H1 (cell line): Measurements from ENCODE around the gene PLCL1. TPM values are rescaled to one million over a fixed set of nuclear protein-coding genes. Genes with fewer than 3 reads are reported as not detected.

Experiments used
- BACH1 ChIP-seq: IDR thresholded peaks from 2 replicates; pipeline ENCODE4 v1.6.1; 2012; ENCODE audit warnings: low read length, improper control_type of control experiment
- BRCA1 ChIP-seq: IDR thresholded peaks from 2 replicates; pipeline ENCODE4 v1.6.1; 2012; ENCODE audit warnings: low read depth, low read length, improper control_type of control experiment
- CHD1 ChIP-seq: IDR thresholded peaks from 2 replicates; pipeline ENCODE4 v1.6.1; 2012; ENCODE audit warnings: low read depth, low read length, improper control_type of control experiment
- EGR1 ChIP-seq: IDR thresholded peaks from 2 replicates; pipeline ENCODE4 v1.6.1; 2011; ENCODE audit warnings: low read depth, low read length, borderline replicate concordance
- KDM1A ChIP-seq: fragments of 200-600, 300-600 bp; sonication (generic); IDR thresholded peaks from 2 replicates; pipeline ENCODE4 v1.7.1; 2016; ENCODE audit warnings: mild to moderate bottlenecking, low read length, borderline replicate concordance
- POLR2A ChIP-seq, 2 experiments: IDR thresholded peaks; 1 replicate in 1 of 2; 2 replicates in 1 of 2; pipeline ENCODE4 v1.6.1; 2011; ENCODE audit warnings: low read depth in 2 of 2, low read length in 2 of 2, mild to moderate bottlenecking in 2 of 2; ENCODE audit errors: control extremely low read depth in 1 of 2
- RBBP5 ChIP-seq: IDR thresholded peaks from 2 replicates; pipeline ENCODE4 v1.7.1; 2012; ENCODE audit warnings: low read depth, mild to moderate bottlenecking, inconsistent platforms, low read length, moderate library complexity, borderline replicate concordance
- SIX5 ChIP-seq: IDR thresholded peaks from 2 replicates; pipeline ENCODE4 v1.6.1; 2011; ENCODE audit warnings: mild to moderate bottlenecking, low read depth, low read length
- polyA plus RNA-seq, 7 experiments: library from polyadenylated mRNA; depleted of rRNA in 3 of 7; stranded (reverse) in 5 of 7; unstranded in 2 of 7; fragments of >200 nt in 5 of 7; fragments of 200-250 nt in 2 of 7; gene quantifications; 1 replicate in 5 of 7; 2 replicates in 1 of 7; 4 replicates in 1 of 7; pipeline versions ENCODE4 v1.2.1 to v1.2.3, GENCODE V29; 2011 to 2013; ENCODE audit warnings: missing spikeins in 2 of 7, mixed read lengths in 2 of 7
- total RNA-seq: library from RNA; stranded (reverse); fragmentation: NEBNext Ultra II Directional; extraction: Animal tissue kit (Norgen Biotek cat#: 25700); gene quantifications from 2 replicates; pipeline ENCODE4 v1.2.1, GENCODE V29; 2021

Gene PLCL1
- total and polyA plus RNA-seq, 2 of the 8 experiments (the other 6 are each of a cell fraction or from before 2014, with no cell fraction given) = not detected

DNA sequence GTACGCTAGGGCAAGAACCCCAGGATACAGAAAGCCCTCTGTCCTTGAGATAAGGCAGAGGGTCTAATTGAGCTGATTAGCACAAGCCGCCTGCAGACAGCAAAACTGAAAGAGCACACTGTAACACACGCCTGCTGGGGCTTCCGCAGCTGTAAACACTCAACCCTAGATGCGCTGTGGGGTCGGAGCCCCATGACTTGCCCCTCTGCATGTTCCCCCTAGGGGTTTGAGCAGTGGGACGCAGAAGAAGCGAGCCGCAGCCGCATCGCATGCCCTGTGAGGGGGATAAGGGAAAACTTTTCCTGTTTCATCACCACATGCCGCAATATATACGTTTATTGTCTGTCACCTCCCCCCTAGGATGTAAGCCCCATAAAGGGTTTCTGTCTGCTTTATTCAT lies 384.6 kb downstream of the PLCL1 start (continued):
- TF ChIP-seq BACH1 (no peak), EGR1 (no peak), RBBP5 (no peak), SIX5 (no peak), BRCA1 (no peak), POLR2A (IDR thresholded peaks at IDR 0.05; ENCODE audit: control extremely low read depth in 1 of 2, low read depth in 2 of 2, low read length in 2 of 2) (no peak), CHD1 (no peak), KDM1A (no peak)
